22Rv1 (cell line): ENCODE measurements around the gene TOR4A.

Experiments used
- H3K27ac ChIP-seq: fragments of 450-650 bp; 2 replicates; pipeline ENCODE4 v1.5.1; 2017
- ZFX ChIP-seq: fragments of 450-650 bp; IDR thresholded peaks from 2 replicates; pipeline ENCODE4 v1.6.1; 2017; ENCODE audit warnings: antibody characterized with exemption, borderline replicate concordance
- TF ChIP-seq, protein P1 (sequence below): fragments of 450-650 bp; IDR thresholded peaks from 2 replicates; pipeline ENCODE4 v1.5.1; 2017; ENCODE audit warnings: mild to moderate bottlenecking

The TOR4A gene

DNA sequence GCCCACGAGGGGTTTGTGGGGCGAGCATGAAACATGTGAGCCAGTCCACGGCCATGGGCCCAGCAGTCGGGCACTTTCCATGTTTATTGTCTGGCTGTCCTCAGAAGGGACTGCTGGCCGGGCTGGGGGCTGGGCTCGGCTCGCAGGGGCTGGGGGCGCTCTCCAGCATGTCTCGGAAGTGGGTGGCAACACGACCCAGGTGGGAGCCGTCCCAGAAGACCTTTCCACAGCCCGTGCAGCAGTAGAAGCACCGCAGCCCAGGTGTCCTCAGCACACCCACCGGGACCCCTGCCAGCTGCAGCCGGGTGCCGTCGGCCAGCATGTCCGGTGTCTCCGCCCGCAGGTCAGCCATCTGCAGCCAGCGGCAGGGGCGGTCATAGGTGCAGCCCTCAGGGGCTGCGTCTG, 29.3 kb downstream of the TOR4A start:
- TF ChIP-seq ZFX = no peak
- TF ChIP-seq, protein P1, sequence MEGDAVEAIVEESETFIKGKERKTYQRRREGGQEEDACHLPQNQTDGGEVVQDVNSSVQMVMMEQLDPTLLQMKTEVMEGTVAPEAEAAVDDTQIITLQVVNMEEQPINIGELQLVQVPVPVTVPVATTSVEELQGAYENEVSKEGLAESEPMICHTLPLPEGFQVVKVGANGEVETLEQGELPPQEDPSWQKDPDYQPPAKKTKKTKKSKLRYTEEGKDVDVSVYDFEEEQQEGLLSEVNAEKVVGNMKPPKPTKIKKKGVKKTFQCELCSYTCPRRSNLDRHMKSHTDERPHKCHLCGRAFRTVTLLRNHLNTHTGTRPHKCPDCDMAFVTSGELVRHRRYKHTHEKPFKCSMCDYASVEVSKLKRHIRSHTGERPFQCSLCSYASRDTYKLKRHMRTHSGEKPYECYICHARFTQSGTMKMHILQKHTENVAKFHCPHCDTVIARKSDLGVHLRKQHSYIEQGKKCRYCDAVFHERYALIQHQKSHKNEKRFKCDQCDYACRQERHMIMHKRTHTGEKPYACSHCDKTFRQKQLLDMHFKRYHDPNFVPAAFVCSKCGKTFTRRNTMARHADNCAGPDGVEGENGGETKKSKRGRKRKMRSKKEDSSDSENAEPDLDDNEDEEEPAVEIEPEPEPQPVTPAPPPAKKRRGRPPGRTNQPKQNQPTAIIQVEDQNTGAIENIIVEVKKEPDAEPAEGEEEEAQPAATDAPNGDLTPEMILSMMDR = no peak
- H3K27ac ChIP-seq = no peak overlapping the region

DNA sequence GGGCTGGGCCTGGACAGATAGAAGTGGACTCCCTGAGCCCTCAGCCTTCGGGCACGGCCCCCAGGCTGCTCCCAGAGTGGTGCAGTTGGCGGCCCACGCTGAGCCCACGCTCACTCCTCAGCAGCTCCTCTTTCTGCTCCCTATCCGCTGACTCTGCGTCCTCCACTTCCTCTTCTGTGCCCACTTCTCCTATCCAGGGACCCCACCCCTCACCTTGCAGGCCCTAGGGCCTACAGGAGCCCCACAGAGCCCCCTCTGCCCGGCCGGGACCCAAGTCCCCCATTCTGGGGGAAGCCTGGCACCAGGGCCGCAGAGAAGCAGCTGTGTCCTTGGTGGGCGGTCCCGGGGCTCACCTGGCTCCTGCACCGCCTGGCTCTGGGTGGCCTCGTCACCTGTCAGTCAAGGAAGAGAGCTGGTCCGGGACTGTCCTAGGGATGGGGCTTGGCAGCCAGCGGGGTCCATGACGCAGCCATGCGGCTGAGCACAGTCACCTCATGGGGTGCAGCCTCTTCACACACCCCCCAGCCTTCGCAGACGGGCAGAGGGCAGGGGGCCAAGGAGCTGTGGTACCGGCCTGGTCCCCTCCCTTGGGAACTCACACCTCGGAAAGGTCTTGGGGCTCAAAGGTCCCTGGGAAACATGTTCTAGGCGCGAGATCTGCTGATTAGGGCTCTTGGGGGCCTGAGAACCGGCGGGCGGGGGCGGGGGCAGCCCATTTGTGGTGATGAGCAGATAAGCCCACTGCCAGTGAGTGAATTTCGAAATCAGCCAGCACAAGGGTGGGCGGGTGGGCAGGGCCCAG, 29.9 kb downstream of the TOR4A start:
- TF ChIP-seq, protein P1 = no peak
- no peak for TF ChIP-seq ZFX
- no peak overlapping the region for H3K27ac ChIP-seq

DNA sequence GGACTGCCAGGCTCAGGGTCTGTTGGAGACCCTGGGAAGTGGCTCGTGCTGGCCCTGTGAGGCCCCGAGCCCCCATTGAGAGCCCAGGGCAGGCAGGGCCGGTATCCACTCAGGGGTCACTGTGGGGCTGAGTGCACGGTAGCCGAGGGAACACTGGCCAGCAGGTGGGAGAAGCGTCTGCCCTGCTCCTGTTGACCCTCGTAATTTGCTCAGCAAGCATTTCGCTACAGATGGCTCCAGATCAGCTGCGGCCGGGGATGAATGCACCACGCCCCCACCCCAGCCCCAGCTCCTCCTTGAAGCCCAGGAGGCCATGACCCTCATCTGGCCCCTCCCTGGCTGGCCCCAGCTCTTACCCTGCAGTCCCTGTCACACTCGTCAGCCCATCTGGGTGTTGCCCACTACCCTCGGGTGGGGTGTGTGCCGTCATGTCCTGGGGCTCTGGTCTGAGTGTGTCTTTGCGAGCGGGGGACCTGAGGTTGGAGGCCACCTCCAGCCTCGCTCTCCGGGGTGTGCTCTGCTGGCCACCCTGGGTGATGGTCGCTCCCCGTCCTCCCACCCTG, 30.6 kb downstream of the TOR4A start:
- TF ChIP-seq, protein P1 = no peak
- TF ChIP-seq ZFX = no peak
- no peak overlapping the region for H3K27ac ChIP-seq

DNA sequence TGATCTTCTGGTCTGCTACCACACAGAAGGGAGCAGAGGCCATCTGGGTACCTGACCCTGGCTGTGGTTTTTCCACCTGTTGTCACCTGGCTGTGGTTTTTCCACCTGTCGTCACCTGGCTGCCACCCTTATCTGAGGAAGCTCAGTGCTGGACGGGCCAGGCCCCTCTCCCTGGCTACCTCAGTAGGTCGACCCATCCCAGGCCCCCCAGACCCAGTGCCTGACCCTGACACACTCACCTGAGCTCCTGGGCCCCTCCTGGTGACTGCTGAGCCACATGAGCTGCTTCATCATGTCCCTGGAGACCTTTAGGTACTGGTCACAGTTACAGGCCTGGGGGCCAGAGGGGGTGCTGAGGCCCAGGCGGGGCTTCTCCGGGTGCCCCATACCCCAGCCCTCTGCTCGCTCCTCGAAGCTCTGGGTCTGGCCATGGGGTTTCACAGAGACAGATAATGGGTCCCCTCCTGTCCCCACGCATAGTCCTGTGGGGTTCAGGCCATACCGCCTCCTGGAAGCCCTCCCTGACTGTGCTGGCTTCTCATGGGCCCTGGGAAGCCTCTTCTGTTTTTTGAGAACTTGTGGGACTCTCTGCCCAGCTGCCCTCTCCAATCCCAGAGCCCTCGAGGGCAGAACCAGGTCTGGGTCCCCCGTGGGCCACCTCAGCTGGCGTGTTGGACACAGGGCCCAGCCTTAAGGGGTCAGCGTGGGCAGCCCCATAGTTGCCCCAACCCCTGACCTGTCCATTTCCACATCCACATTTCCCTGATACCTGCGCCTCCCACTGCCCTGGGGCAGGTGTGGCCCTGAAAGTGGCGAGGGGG, 32.1 kb downstream of the TOR4A start:
- no peak for TF ChIP-seq ZFX
- TF ChIP-seq, protein P1 = no peak
- H3K27ac ChIP-seq = no peak overlapping the region

DNA sequence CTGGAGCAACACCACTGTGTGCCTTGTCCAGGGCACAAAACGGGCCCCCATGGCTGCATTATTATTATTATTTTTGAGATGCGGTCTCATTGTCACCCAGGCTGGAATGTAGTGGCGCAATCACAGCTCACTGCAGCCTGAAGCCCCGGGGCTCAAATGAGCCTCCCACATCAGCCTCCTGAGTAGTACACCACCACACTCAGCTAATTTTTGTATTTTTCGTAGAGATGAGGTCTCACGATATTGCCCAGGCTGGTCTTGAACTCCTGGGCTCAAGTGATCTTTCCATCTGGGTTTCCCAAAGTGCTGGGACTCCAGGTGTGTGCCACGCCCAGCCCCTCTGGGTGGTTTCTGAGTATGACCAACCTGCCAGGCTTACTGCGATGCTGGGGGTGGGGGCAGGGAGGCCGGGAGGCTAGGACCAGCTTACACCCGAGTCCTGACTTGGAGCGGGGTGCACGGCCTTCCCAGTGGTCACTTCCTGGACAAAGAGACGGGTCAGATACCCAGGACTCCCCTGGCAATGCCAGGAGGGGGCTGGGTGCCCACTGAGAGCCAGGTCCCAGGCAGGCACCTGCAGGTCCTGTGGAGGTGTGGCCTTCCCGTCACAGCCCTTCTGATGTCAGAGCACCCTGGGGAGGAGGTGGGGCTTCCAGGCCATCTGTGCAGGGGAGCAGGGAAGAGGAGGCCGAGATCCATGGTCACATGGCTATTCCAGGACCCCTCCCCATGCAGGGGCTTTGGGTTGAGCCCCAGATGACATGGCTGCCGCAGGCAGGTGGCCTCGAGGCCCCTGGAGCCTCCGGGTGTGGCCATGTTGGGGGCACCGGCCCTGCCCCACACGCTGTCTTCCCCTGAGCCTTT, 32.9 kb downstream of the TOR4A start:
- H3K27ac ChIP-seq = peak overlapping the region; percentile 69
- TF ChIP-seq ZFX = no peak
- TF ChIP-seq, protein P1 = no peak

DNA sequence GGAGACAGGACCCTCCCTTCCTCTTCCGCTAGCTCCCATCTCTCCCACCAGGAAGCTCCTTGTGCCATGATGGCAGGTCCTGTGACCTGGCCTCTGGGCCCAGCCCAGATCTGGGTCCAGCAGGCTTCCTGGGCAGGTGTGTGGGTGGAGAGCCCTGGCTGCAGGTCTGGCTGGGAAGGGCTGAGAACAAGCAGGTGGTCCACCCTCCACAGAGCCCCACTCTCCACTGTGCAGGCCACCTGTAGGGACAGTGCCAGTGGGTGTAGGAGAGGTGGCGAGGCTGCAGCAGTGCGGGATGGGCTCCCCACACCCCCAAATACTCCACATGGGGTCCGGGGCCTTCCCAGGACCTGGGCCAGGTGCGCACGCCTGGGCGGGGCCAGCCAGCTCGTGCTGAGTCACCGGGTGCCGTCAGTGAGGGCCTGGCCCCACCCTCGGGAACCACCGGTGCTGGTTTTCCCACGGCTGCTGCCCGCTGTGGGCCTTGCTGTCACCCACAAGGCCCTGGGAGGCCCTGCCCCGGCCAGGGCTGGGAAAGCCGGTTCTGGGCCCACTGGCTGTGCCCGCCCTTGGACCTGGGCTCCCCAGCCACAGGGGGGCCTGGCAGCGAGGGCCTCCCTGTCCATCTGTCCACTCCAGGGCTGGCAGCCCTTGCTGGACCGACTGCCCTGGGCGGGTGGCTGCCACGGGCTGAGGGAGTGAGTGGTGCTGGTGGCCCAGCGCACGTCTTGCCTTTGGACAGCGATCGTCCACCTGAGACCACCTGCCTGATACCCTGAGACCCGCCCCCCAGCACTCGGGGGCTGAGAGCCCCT, 33.9 kb downstream of the TOR4A start:
- peak overlapping the region; percentile 69 for H3K27ac ChIP-seq
- TF ChIP-seq, protein P1 = no peak
- no peak for TF ChIP-seq ZFX
